Esophagus squamous epithelium (tissue), 5 donors: ENCODE results near the gene GLIS2. TPM values are rescaled to one million over a fixed set of nuclear protein-coding genes. Genes with fewer than 3 reads are reported as not detected.

Source experiments
- DNase-seq: peaks from one replicate; lab custom pipeline; 2025; lab: John Stamatoyannopoulos, UW
- H3K27ac ChIP-seq, 4 donors: fragments of 200-600 bp; sonication (generic); one replicate each; pipeline ENCODE4 v1.5.1; 2016 to 2019; ENCODE audit warnings: mild to moderate bottlenecking in 1 of 4
- H3K27me3 ChIP-seq, 4 donors: fragments of 200-600 bp; sonication (generic); 1 replicate in 3 of 4; 2 replicates in 1 of 4; pipeline versions ENCODE4 v1.5.1 to v1.6.0; 2017 to 2021; ENCODE audit warnings: antibody characterized with exemption in 1 of 4
- H3K36me3 ChIP-seq, 3 donors: fragments of 200-600 bp; sonication (generic); one replicate each; pipeline ENCODE4 v1.5.1; 2016 to 2019
- H3K4me1 ChIP-seq, 3 donors: fragments of 200-600 bp; sonication (generic); one replicate each; pipeline ENCODE4 v1.5.1; 2017 to 2019
- H3K4me3 ChIP-seq, 4 donors: fragments of 200-600 bp; sonication (generic); 1 replicate in 3 of 4; 2 replicates in 1 of 4; pipeline ENCODE4 v1.5.1; 2016 to 2019; ENCODE audit warnings: mild to moderate bottlenecking in 2 of 4, moderate library complexity in 1 of 4
- H3K9me3 ChIP-seq, 3 donors: fragments of 200-600 bp; sonication (generic); one replicate each; pipeline ENCODE4 v1.5.1; 2016 to 2019
- POLR2A ChIP-seq, 4 donors: fragments of 450-650 bp; IDR thresholded peaks; one replicate each; pipeline ENCODE4 v1.6.1; 2017; ENCODE audit warnings: antibody characterized with exemption in 4 of 4, mild to moderate bottlenecking in 4 of 4, moderate library complexity in 3 of 4
- WGBS, 2 donors: methylation state at CpG; one replicate each; pipeline ENCODE4 v1.1.5; 2018; 5-methylcytosine and 5-hydroxymethylcytosine counted together
- intact Hi-C: fragments of 100-400 bp; cut with DNase I; formaldehyde crosslinking; loops from one replicate; pipeline ENCODE4 v1.15.0; 2022
- total RNA-seq, 4 donors: library from RNA; depleted of rRNA; stranded (reverse); fragments of >200 nt; gene quantifications; one replicate each; pipeline ENCODE4 v1.1.0, GENCODE V29; 2016
- TF ChIP-seq, protein P1 (sequence below), 6 experiments: fragments of 450-650 bp in 4 of 6; fragments of 200-600 bp in 2 of 6; sonication (generic) in 2 of 6; IDR thresholded peaks; one replicate each; pipeline ENCODE4 v1.5.1; 2016 to 2019; ENCODE audit warnings: antibody characterized with exemption in 6 of 6, mild to moderate bottlenecking in 4 of 6, moderate library complexity in 4 of 6
- donor health status: DM: yes; HTN: yes; CAD: no.

Gene GLIS2
- total RNA-seq, 4 donors from 2014 or later: 0.30 to 1.7 (median 0.67) TPM

DNA sequence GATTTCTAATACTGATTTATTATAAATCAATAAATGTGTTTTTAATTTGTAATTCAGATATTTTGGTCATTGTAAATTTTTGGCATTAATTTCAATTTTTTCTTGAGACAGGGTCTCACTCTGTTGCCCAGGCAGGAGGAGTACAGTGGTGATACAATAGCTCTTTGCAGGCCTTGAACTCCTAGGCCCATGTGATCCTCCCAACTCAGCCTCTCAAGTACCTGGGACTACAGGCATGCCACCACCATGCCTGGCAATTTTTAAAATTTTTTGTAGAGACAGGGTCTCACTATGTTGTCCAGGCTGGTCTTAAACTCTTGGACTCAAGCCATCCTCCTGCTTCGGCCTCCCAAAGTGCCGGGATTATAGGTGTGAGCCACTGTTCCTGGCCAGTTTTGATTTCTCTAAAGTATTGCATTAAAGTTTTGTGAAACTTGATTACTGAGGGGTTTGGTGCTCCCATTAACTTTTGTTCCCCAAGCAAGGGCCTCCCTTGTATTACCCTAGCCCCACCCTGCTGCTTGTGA lies 37.8 kb upstream of the GLIS2 start:
- Histone ChIP-seq H3K27me3 (no peaks in the 10 kb centered on the region), H3K36me3 (no peaks in the 10 kb centered on the region), H3K27ac (no peak overlapping the region), H3K4me1 (peaks cover 0 to 15% (median 0%) of the 10 kb centered on the region in 3 donors), H3K4me3 (no peak overlapping the region), H3K9me3 (no peaks in the 10 kb centered on the region)
- 85 to 92% methylated on average over 2 of the region's 2 CpGs for WGBS, 2 donors
- TF ChIP-seq, protein P1, sequence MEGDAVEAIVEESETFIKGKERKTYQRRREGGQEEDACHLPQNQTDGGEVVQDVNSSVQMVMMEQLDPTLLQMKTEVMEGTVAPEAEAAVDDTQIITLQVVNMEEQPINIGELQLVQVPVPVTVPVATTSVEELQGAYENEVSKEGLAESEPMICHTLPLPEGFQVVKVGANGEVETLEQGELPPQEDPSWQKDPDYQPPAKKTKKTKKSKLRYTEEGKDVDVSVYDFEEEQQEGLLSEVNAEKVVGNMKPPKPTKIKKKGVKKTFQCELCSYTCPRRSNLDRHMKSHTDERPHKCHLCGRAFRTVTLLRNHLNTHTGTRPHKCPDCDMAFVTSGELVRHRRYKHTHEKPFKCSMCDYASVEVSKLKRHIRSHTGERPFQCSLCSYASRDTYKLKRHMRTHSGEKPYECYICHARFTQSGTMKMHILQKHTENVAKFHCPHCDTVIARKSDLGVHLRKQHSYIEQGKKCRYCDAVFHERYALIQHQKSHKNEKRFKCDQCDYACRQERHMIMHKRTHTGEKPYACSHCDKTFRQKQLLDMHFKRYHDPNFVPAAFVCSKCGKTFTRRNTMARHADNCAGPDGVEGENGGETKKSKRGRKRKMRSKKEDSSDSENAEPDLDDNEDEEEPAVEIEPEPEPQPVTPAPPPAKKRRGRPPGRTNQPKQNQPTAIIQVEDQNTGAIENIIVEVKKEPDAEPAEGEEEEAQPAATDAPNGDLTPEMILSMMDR (IDR thresholded peaks at IDR 0.05): no peak
- TF ChIP-seq POLR2A (IDR thresholded peaks at IDR 0.05): no peak
- DNase-seq: no peak
- intact Hi-C loops: no loop called here

DNA sequence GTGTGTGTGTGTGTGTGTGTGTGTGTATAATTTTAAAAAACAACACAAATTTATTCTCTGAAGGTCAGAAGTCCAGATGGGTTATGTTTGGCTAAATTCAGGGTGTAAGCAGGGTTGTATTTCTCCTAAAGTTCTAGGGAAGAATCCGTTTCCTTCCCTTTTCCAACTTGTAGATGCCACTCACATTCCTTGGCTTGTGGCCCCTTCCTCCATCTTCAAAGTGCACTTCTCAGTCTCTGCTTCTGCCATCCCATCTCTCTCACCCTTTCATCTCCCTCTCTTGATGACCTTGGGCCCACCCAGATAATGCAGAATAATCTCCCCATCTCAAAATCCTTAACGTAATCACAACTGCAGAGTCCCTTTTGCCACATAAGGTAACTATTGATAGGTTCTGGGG lies 35.2 kb upstream of the GLIS2 start:
- no peak for DNase-seq
- H3K27me3 ChIP-seq: peaks cover 0 to 8% (median 0%) of the 10 kb centered on the region in 4 donors
- intact Hi-C loops: no loop called here
- no peak overlapping the region for H3K27ac ChIP-seq
- TF ChIP-seq POLR2A (IDR thresholded peaks at IDR 0.05): no peak
- no peak overlapping the region for H3K4me3 ChIP-seq
- no peaks in the 10 kb centered on the region for H3K4me1 ChIP-seq
- H3K36me3 ChIP-seq: no peaks in the 10 kb centered on the region
- H3K9me3 ChIP-seq: no peaks in the 10 kb centered on the region
- WGBS, 2 donors: 89 to 95% methylated on average over 2 of the region's 2 CpGs

DNA sequence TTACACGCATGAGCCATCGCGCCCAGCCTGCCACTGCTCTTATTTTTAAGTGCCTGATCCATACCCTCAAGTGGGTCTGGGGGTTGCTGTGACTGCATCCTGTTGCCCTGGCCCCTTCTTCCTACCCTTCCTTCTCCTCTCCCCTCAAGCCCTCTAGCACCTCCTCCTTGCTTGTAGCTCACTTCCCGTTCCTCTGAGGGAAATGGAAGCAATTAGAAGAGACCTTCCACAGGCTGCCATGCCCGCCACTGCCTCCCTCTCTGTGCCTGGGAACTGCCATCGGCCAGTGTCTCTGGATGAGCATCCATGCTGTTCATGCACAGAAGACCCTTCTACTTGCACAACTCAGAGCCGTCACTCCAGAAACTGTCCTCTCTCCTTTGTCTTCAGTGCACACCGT lies 32.4 kb upstream of the GLIS2 start:
- no peak for DNase-seq
- no peak overlapping the region for H3K4me3 ChIP-seq
- intact Hi-C loops: no loop called here
- no peak overlapping the region for H3K27ac ChIP-seq
- TF ChIP-seq POLR2A (IDR thresholded peaks at IDR 0.05): no peak
- TF ChIP-seq, protein P1 (IDR thresholded peaks at IDR 0.05): no peak
- H3K4me1 ChIP-seq: peaks cover 0 to 4% (median 4%) of the 10 kb centered on the region in 3 donors
- no peaks in the 10 kb centered on the region for H3K36me3 ChIP-seq
- WGBS, 2 donors: 77 to 85% methylated on average over 8 of the region's 8 CpGs
- H3K9me3 ChIP-seq: no peaks in the 10 kb centered on the region
- peaks cover 0 to 8% (median 0%) of the 10 kb centered on the region in 4 donors for H3K27me3 ChIP-seq

DNA sequence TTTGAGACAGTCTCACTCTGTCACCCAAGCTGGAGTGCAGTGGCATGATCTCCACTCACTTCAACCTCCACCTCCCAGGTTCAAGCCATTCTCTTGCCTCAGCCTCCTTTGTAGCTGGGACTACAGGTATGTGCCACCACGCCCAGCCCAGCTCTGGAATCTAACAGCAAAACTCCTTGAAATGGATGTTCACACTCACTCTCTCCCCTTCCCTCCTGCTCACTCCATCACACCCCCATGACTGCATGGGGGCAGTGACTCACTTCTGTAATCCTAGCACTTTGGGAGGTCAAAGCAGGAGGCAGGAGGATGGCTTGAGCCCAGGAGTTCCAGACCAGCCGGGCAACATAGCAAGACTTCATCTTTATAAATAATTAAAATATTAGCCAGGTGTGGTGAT lies 31.9 kb upstream of the GLIS2 start:
- peaks cover 0 to 8% (median 0%) of the 10 kb centered on the region in 4 donors for H3K27me3 ChIP-seq
- DNase-seq: no peak

DNA sequence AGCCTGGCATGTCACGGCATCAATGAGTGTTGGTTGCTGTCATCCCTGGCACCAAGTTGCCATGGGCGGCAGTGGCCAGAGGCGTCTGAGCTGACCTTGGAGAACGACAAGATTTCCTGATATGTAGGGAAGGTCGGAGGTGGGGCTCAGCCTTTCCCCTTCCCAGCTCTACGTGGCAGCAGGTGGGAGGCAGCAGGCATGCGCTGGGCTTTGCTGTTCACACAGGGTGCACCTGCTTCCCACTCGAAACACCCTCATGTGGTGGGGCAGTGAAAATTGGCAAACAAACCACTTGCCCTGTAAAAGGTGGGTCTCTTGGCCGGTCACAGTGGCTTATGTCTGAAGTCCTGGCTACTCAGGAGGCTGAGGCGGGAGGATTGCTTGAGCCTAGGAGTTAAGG lies 30.7 kb upstream of the GLIS2 start:
- TF ChIP-seq, protein P1 (IDR thresholded peaks at IDR 0.05): no peak
- no peak for TF ChIP-seq POLR2A (IDR thresholded peaks at IDR 0.05)

More for the DNA sequence above, 31.9 kb upstream of the GLIS2 start:
- peaks cover 0 to 9% (median 8%) of the 10 kb centered on the region in 3 donors for H3K4me1 ChIP-seq
- H3K36me3 ChIP-seq: no peaks in the 10 kb centered on the region
- no peak overlapping the region for H3K27ac ChIP-seq
- intact Hi-C loops: no loop called here
- TF ChIP-seq, protein P1 (IDR thresholded peaks at IDR 0.05): no peak
- no peak for TF ChIP-seq POLR2A (IDR thresholded peaks at IDR 0.05)
- WGBS, 2 donors: 52 to 73% methylated on average over 2 of the region's 2 CpGs
- no peaks in the 10 kb centered on the region for H3K9me3 ChIP-seq
- no peak overlapping the region for H3K4me3 ChIP-seq

More for the DNA sequence above, 30.7 kb upstream of the GLIS2 start:
- Histone ChIP-seq H3K36me3 (no peaks in the 10 kb centered on the region), H3K9me3 (no peaks in the 10 kb centered on the region), H3K4me3 (no peak overlapping the region), H3K4me1 (peaks cover 0 to 10% (median 8%) of the 10 kb centered on the region in 3 donors), H3K27ac (no peak overlapping the region), H3K27me3 (peaks cover 0 to 8% (median 0%) of the 10 kb centered on the region in 4 donors)
- intact Hi-C loops: loop anchor here (5.0 kb wide), 1 partner anchor 47 kb away; no protein-coding TSS in a partner anchor
- 66 to 77% methylated on average over 3 to 6 of the region's 10 CpGs for WGBS, 2 donors
- DNase-seq: no peak
